B cell (primary cell): Measurements from ENCODE around the gene DSN1. TPM values are rescaled to one million over a fixed set of nuclear protein-coding genes. Genes with fewer than 3 reads are reported as not detected.

Source experiments
- ATAC-seq: fragments of 200-7000 bp; cut with Tn5 transposase; one replicate; pipeline ENCODE4 v1.10.0; 2021; ENCODE audit warnings: low read depth, mild to moderate bottlenecking, moderate number of reproducible peaks, moderate library complexity
- CTCF ChIA-PET: fragments of 350-600 bp; sonication (Branson Sonifier 250); formaldehyde crosslinking; loops from one replicate; lab custom pipeline; 2021; ENCODE audit warnings: antibody characterized with exemption, inconsistent platforms; lab: Charles Lee
- POLR2A ChIA-PET: fragments of 350-600 bp; sonication (Branson Sonifier 250); formaldehyde crosslinking; loops from one replicate; lab custom pipeline; 2021; ENCODE audit warnings: antibody characterized with exemption; lab: Charles Lee
- DNase-seq: peaks from one replicate; pipeline ENCODE4 v3.0.0; 2013
- H2AFZ ChIP-seq: 2 replicates; pipeline ENCODE4 v1.6.1; 2012; ENCODE audit warnings: mild to moderate bottlenecking, low read depth, low read length; ENCODE audit not compliant: insufficient read depth, poor library complexity, severe bottlenecking
- H3K27ac ChIP-seq, 2 donors: 1 replicate in 1 of 2; 2 replicates in 1 of 2; pipeline ENCODE4 v1.5.1; 2012 to 2013; ENCODE audit warnings: low read length in 2 of 2, mild to moderate bottlenecking in 2 of 2, moderate library complexity in 1 of 2
- H3K27me3 ChIP-seq, 4 experiments: fragments of 200-600 bp in 1 of 4; sonication (generic) in 1 of 4; replicated peaks in 1 of 4; 1 replicate in 2 of 4; 2 replicates in 2 of 4; pipeline versions ENCODE4 v1.6.1 to v1.7.0; 2013 to 2016; ENCODE audit warnings: low read length in 3 of 4, mild to moderate bottlenecking in 2 of 4, mixed read lengths in 1 of 4, moderate library complexity in 1 of 4; ENCODE audit not compliant: insufficient read depth in 4 of 4, control insufficient read depth in 3 of 4; ENCODE audit errors: control extremely low read depth in 1 of 4
- H3K36me3 ChIP-seq, 2 experiments: replicated peaks in 1 of 2; 1 replicate in 1 of 2; 2 replicates in 1 of 2; pipeline versions ENCODE4 v1.6.1 to v1.7.1; 2013; ENCODE audit warnings: low read length in 1 of 2; ENCODE audit not compliant: insufficient read depth in 2 of 2, control insufficient read depth in 1 of 2; ENCODE audit errors: control extremely low read depth in 1 of 2, extremely low read depth in 1 of 2
- H3K4me1 ChIP-seq, 2 donors: fragments of 200-600 bp in 1 of 2; sonication (generic) in 1 of 2; 1 replicate in 1 of 2; 2 replicates in 1 of 2; pipeline versions ENCODE4 v1.5.1 to v1.6.1; 2013 to 2017; ENCODE audit warnings: low read length in 2 of 2; ENCODE audit not compliant: control insufficient read depth in 2 of 2, insufficient read depth in 2 of 2
- H3K4me2 ChIP-seq: replicated peaks from 2 replicates; pipeline ENCODE3; 2012; ENCODE audit warnings: mild to moderate bottlenecking, low read depth, low read length; ENCODE audit not compliant: poor library complexity, severe bottlenecking
- H3K4me3 ChIP-seq, 5 experiments: fragments of 200-600 bp in 1 of 5; sonication (generic) in 1 of 5; 1 replicate in 3 of 5; 2 replicates in 2 of 5; pipeline versions ENCODE4 v1.5.1 to v1.7.0; 2011 to 2016; ENCODE audit warnings: low read length in 4 of 5, mild to moderate bottlenecking in 4 of 5, low read depth in 2 of 5, control low read depth in 1 of 5, moderate library complexity in 1 of 5; ENCODE audit not compliant: insufficient read depth in 1 of 5; ENCODE audit errors: control extremely low read depth in 1 of 5, extremely low read depth in 1 of 5
- H3K79me2 ChIP-seq: fragments of 200-600 bp; sonication (generic); one replicate; pipeline ENCODE4 v1.6.0; 2016; ENCODE audit warnings: low read length; ENCODE audit not compliant: control insufficient read depth, insufficient read depth
- H3K9ac ChIP-seq: fragments of 200-600 bp; sonication (generic); 2 replicates; pipeline ENCODE4 v1.6.1; 2017; ENCODE audit warnings: mild to moderate bottlenecking, low read length, moderate library complexity
- H3K9me3 ChIP-seq, 3 donors: one replicate each; pipeline versions ENCODE4 v1.6.1 to v1.7.1; 2013; ENCODE audit warnings: low read length in 2 of 3; ENCODE audit not compliant: control insufficient read depth in 2 of 3, insufficient read depth in 1 of 3; ENCODE audit errors: control extremely low read depth in 1 of 3
- H4K20me1 ChIP-seq: 2 replicates; pipeline ENCODE4 v1.6.0; 2012; ENCODE audit warnings: mild to moderate bottlenecking, low read length; ENCODE audit not compliant: insufficient read depth, control insufficient read depth, poor library complexity, severe bottlenecking
- H3K27ac Mint-ChIP-seq: one replicate; pipeline ENCODE4 v1.8.0; 2021; ENCODE audit warnings: mixed read lengths
- H3K27me3 Mint-ChIP-seq: one replicate; pipeline ENCODE4 v1.8.0; 2021; ENCODE audit warnings: mixed read lengths
- H3K4me1 Mint-ChIP-seq: one replicate; pipeline ENCODE4 v1.8.0; 2021; ENCODE audit warnings: mixed read lengths
- H3K4me3 Mint-ChIP-seq: one replicate; pipeline ENCODE4 v1.8.0; 2021; ENCODE audit warnings: mixed read lengths
- H3K9me3 Mint-ChIP-seq: one replicate; pipeline ENCODE4 v1.8.0; 2022; ENCODE audit warnings: mixed read lengths; ENCODE audit not compliant: insufficient read depth
- CTCF ChIP-seq: fragments of 200-600 bp; IDR thresholded peaks from one replicate; pipeline ENCODE4 v1.8.0; 2022; ENCODE audit warnings: antibody characterized with exemption, mild to moderate bottlenecking
- EZH2 ChIP-seq: IDR thresholded peaks from 2 replicates; pipeline ENCODE4 v1.6.1; 2012; ENCODE audit warnings: borderline replicate concordance, low read depth, mild to moderate bottlenecking, moderate library complexity, low read length; ENCODE audit not compliant: insufficient read depth, poor library complexity, severe bottlenecking
- WGBS: methylation state at CpG from one replicate; pipeline ENCODE4 v1.1.5; 2013; ENCODE audit warnings: missing lambda C conversion rate; ENCODE audit not compliant: insufficient coverage; 5-methylcytosine and 5-hydroxymethylcytosine counted together
- intact Hi-C: fragments of 100-400 bp; cut with micrococcal nuclease; formaldehyde crosslinking; loops from one replicate; pipeline ENCODE4 v1.10.0; 2022
- polyA plus RNA-seq: library from polyadenylated mRNA; depleted of rRNA; stranded (reverse); fragments of >200 nt; gene quantifications from 2 replicates; pipeline ENCODE4 v1.2.3, GENCODE V29; 2012
- total RNA-seq, 2 donors: library from RNA; stranded (reverse); fragments of 120-200 nt in 1 of 2; gene quantifications; 1 replicate in 1 of 2; 2 replicates in 1 of 2; pipeline versions ENCODE4 v1.2.3 to v1.2.4, GENCODE V29; 2013 to 2022

Gene DSN1
- total and polyA plus RNA-seq, 2 donors (not counting 1 experiment from before 2014, with no cell fraction given), result 13.2 to 17.1 TPM

GRCh38 chr20:36793294-36794115 lies 19.9 kb upstream of the DSN1 start:
- H3K9ac ChIP-seq, result no peak overlapping the region
- H4K20me1 ChIP-seq, result no peaks in the 10 kb centered on the region
- H3K4me1 ChIP-seq, result no peaks in the 10 kb centered on the region
- Mint-ChIP-seq H3K27me3 (no peaks in the 10 kb centered on the region), H3K4me1 (peaks cover 6% of the 10 kb centered on the region), H3K4me3 (no peak overlapping the region), H3K27ac (no peak overlapping the region), H3K9me3 (no peaks in the 10 kb centered on the region)
- intact Hi-C loops, result no loop called here
- H2AFZ ChIP-seq, result no peak overlapping the region
- no peak overlapping the region for H3K27ac ChIP-seq
- H3K27me3 ChIP-seq, result no peaks in the 10 kb centered on the region
- peaks cover 1 to 27% of the 10 kb centered on the region in 2 experiments for H3K36me3 ChIP-seq
- no peak overlapping the region for H3K4me3 ChIP-seq
- no peak overlapping the region for H3K4me2 ChIP-seq
- ChIA-PET CTCF (interaction anchor here (1.2 to 8.2 kb wide), 7 partner anchors 15 to 95 kb away, joined by 3 to 45 read pairs (median 4); a partner anchor contains a TSS), POLR2A (interaction anchor here (1.0 kb wide), 1 partner anchor 69 kb away, joined by 3 read pairs; no protein-coding TSS in a partner anchor)
- no peak for TF ChIP-seq CTCF
- no peak for TF ChIP-seq EZH2
- ATAC-seq (no peak), DNase-seq (no peak)
- 98% methylated on average over 36 of the region's 36 CpGs for WGBS
- peaks cover 11% of the 10 kb centered on the region for H3K79me2 ChIP-seq
- no peaks in the 10 kb centered on the region for H3K9me3 ChIP-seq

- H3K27ac ChIP-seq, result no peak overlapping the region
- H4K20me1 ChIP-seq, result no peaks in the 10 kb centered on the region
- no peaks in the 10 kb centered on the region for H3K9me3 ChIP-seq
- peaks cover 11% of the 10 kb centered on the region for H3K79me2 ChIP-seq
- no peaks in the 10 kb centered on the region for H3K4me1 ChIP-seq
- ChIA-PET POLR2A (interaction anchor here (1.1 kb wide), 1 partner anchor 71 kb away, joined by 5 read pairs; a partner anchor contains a TSS), CTCF (interaction anchor here (0.6 to 8.2 kb wide), 14 partner anchors 16 to 811 kb away, joined by 3 to 45 read pairs (median 4); a partner anchor contains a TSS)
- H3K27me3 Mint-ChIP-seq, result no peaks in the 10 kb centered on the region
- H3K36me3 ChIP-seq, result peaks cover 1 to 22% of the 10 kb centered on the region in 2 experiments
- no peaks in the 10 kb centered on the region for H3K9me3 Mint-ChIP-seq
- H2AFZ ChIP-seq, result no peak overlapping the region
- peak; percentile 56 for DNase-seq
- no peak overlapping the region for H3K4me3 Mint-ChIP-seq
- WGBS, result 100% methylated on average over 2 of the region's 3 CpGs
- H3K4me2 ChIP-seq, result no peak overlapping the region
- no peaks in the 10 kb centered on the region for H3K27me3 ChIP-seq
- H3K4me3 ChIP-seq, result no peak overlapping the region
- ATAC-seq, result peak; percentile 65
- TF ChIP-seq CTCF, result peak; percentile 36
- TF ChIP-seq EZH2, result no peak
- H3K9ac ChIP-seq, result no peak overlapping the region
- intact Hi-C loops, result no loop called here
- peaks cover 6% of the 10 kb centered on the region for H3K4me1 Mint-ChIP-seq
- H3K27ac Mint-ChIP-seq, result no peak overlapping the region
Measured at GRCh38 chr20:36792422-36792821, 18.9 kb upstream of the DSN1 start.
